ENCODE data around the gene OR2K2. TPM values are rescaled to one million over a fixed set of nuclear protein-coding genes. Genes with fewer than 3 reads are reported as not detected.
A peak's percentile ranks its signal among the peaks of the same experiment; 100 is the strongest.
"Not testable (repeated sequence)": the region's sequence is repeated elsewhere in the genome, so short reads cannot be mapped to it uniquely, and the experiment has no call there.

Gene OR2K2
- polyA plus RNA-seq, 1 donor from 2014 or later = not detected

DNA sequence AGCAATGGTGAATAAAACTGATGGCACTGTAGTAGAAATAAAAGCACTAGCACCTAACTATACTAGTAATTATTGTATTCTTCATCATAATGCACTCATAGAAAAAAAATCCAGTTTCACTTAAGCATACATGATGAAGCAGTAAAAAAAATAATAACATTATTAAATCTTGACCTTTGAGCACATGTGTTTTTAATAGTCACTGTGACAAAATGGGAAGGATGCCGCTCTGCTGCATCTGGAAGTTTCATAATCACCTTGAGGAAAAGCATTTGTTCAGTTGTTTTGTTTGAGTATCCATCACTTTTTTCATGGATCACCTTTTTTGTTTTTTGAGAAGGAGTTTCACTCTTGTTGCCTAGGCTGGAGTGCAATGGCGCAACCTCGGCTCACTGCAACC is 13.2 kb downstream of the OR2K2 start:
- no peak overlapping the region for H3K4me3 Mint-ChIP-seq
- H3K4me1 Mint-ChIP-seq = peaks cover 0 to 3% (median 0%) of the 10 kb centered on the region in 3 donors
- peaks cover 4 to 13% (median 6%) of the 10 kb centered on the region in 3 donors for H3K9me3 Mint-ChIP-seq
- peaks cover 1% of the 10 kb centered on the region for H3K27me3 Mint-ChIP-seq
- no peak overlapping the region for H3K27ac Mint-ChIP-seq
- H3K36me3 Mint-ChIP-seq = no peaks in the 10 kb centered on the region

DNA sequence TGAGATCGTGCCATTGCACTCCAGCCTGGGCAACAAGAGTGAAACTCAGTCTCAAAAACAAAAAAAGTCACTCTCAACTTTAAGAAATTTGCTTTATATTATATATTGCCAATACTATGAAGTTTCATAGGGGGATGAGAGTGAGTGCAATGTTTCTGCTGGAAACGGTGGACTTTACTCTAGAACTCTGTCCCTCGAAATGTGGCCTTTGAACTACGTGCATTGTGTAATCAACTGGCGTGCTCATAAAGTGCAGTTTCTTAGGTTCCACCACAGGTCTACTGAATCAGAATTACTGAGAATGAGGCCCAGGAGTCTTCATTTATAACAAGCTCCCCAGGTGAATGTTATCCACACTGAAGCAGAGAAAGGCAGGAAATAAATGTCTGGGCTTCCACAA is 24.1 kb downstream of the OR2K2 start:
- no peaks in the 10 kb centered on the region for H3K27me3 Mint-ChIP-seq
- no peak overlapping the region for H3K4me3 Mint-ChIP-seq
- no peak overlapping the region for H3K27ac Mint-ChIP-seq
- no peaks in the 10 kb centered on the region for H3K4me1 Mint-ChIP-seq
- peaks cover 1% of the 10 kb centered on the region for H3K36me3 Mint-ChIP-seq
- H3K9me3 Mint-ChIP-seq = peaks cover 0 to 2% (median 2%) of the 10 kb centered on the region in 3 donors

DNA sequence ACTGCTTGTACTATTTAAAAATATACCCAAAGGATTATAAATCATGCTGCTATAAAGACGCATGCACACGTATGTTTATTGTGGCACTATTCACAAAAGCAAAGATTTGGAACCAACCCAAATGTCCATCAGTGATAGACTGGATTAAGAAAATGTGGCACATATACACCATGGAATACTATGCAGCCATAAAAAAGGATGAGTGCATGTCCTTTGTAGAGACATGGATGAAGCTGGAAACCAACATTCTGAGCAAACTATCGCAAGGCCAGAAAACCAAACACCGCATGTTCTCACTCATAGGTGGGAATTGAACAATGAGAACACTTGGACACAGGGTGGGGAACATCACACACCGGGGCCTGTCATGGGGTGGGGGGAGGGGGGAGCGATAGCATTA is 26.0 kb downstream of the OR2K2 start:
- H3K36me3 Mint-ChIP-seq, H3K27me3 Mint-ChIP-seq: not testable (repeated sequence)

DNA sequence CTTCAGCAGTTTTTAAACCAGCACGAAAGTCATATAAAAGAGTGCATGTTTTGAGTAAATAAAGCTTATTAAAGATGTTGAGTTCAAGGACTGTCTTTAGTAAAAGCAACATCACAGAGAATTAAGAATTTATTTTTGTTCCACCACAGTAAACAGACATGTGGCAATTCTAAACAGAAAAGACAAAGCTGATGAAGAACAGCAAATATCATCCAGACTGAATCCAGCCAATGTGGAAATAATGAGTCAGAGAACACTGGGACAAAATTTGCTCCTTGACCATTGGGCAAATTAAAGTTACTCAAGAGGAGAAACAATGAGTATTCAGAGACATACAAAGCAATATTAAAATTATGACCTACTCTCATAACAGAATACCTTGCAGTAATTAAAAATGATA is 28.8 kb downstream of the OR2K2 start:
- Mint-ChIP-seq H3K4me3 (no peak overlapping the region), H3K9me3 (peaks cover 0 to 2% (median 0%) of the 10 kb centered on the region in 3 donors), H3K4me1 (no peaks in the 10 kb centered on the region), H3K27ac (no peak overlapping the region), H3K36me3 (no peaks in the 10 kb centered on the region), H3K27me3 (peaks cover 9% of the 10 kb centered on the region)

More for the DNA sequence above, 26.0 kb downstream of the OR2K2 start:
- not testable (repeated sequence) for H3K27ac Mint-ChIP-seq, H3K9me3 Mint-ChIP-seq, H3K4me1 Mint-ChIP-seq, H3K4me3 Mint-ChIP-seq

DNA sequence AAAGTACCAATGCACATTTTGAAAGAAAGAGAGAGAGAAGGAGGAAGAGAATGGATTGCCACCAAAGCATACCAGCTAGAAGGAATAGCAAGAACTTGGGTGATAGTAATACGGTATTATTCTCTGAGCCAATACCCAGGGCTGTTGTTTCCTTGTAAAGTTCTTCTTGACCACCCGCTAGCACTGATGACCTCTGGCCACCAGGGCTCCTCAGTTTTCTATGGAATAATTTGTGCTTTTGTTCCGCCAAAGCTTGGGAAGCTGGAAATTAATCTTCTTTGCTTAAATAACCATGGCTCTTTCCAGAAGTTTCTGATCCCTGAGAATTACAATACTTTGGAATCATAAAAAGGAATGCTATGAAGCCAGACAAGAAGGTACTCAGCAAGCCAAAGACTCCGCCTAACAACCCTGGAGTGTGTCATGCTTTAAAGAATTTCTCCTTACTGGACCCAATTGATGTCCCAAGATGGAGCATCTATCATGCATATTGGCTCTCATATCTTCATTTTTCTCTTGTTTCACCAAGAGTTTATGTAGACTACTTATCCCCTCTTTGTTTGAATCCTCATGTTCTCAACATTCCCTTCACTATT is 29.8 kb downstream of the OR2K2 start:
- H3K27me3 Mint-ChIP-seq = peaks cover 9% of the 10 kb centered on the region
- no peak overlapping the region for H3K27ac Mint-ChIP-seq
- peaks cover 0 to 2% (median 0%) of the 10 kb centered on the region in 3 donors for H3K9me3 Mint-ChIP-seq
- no peaks in the 10 kb centered on the region for H3K36me3 Mint-ChIP-seq
- H3K4me3 Mint-ChIP-seq = no peak overlapping the region
- no peaks in the 10 kb centered on the region for H3K4me1 Mint-ChIP-seq

DNA sequence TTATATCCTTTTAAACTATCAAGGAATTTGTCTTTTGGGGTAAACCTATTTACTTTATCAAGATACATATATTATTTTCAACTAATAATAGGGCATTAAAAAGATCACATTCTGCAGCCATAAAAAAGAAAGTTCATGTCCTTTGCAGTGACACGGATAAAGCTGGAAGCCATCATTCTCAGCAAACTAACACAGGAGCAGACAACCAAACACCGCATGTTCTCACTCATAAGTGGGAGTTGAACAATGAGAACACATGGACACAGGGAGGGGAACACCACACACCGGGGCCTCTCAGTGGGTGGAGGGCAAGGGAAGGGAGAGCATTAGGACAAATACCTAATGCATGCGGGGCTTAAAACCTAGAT is 30.4 kb downstream of the OR2K2 start:
- not testable (repeated sequence) for H3K4me3 Mint-ChIP-seq, H3K4me1 Mint-ChIP-seq, H3K9me3 Mint-ChIP-seq, H3K27ac Mint-ChIP-seq, H3K27me3 Mint-ChIP-seq, H3K36me3 Mint-ChIP-seq

DNA sequence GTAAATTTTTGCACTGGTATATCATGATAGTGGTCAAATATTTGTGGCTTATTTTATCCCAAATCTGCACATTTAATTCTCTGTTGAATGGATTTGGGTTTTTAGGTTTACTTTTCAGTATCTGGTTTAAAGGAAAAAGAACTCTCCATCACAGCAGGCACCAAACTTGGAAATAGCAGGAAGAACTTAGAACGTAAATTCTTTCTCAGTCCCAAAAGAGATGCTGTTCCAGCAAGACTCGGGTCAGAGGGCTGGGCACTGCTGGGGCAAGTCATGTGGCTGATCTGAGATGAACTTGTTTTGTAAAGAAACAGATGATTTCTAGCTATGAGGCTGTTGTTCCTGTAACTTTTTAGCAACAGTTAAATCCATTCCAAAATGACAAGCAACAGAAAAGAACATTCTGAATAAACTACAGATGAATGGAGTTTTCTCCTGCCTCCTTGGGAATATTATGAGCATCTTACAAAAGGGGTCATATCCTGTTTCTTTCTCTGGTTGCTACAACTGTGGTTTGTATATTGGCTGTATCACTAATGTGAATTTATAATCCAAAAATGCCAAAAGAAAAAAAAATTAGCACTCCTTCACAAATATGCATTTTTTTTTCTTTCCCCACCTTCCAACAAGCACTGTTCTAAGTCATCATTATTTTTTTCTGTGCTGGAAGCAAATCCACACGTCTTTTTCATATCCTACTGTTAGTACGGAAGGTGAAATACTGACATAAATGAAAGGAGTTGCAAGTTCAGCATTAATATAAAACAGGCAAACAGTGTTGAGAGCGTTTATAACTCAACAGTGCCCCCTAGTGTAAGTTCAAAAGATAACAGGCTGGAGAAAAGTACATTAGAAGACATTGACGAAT is 31.1 kb downstream of the OR2K2 start:
- Mint-ChIP-seq H3K4me3 (no peak overlapping the region), H3K27me3 (peaks cover 9% of the 10 kb centered on the region), H3K36me3 (no peaks in the 10 kb centered on the region), H3K27ac (peak overlapping the region in 1 of 3 donors; percentile 3), H3K9me3 (peaks cover 0 to 2% (median 0%) of the 10 kb centered on the region in 3 donors), H3K4me1 (no peaks in the 10 kb centered on the region)

DNA sequence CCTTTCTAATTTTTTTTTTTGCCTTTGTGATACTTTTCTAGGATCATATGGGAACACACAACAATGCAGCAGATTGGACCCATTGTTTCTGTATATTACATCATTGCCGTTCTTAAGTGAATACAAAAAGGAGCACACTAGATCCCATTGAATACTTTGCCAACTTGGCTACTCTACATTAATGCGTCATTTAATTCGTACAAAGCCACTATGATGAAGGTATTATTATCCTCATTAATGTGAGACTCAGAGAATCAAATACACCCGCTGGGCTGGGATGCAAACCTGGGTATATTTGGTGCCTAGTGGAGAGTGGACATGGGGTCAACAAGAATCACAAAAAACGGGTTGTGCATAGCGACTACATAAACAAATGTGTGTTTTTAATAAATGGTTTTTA is 31.9 kb downstream of the OR2K2 start:
- Mint-ChIP-seq H3K4me3 (no peak overlapping the region), H3K27ac (no peak overlapping the region), H3K9me3 (peaks cover 0 to 2% (median 0%) of the 10 kb centered on the region in 3 donors), H3K27me3 (peaks cover 9% of the 10 kb centered on the region), H3K4me1 (no peaks in the 10 kb centered on the region), H3K36me3 (no peaks in the 10 kb centered on the region)

DNA sequence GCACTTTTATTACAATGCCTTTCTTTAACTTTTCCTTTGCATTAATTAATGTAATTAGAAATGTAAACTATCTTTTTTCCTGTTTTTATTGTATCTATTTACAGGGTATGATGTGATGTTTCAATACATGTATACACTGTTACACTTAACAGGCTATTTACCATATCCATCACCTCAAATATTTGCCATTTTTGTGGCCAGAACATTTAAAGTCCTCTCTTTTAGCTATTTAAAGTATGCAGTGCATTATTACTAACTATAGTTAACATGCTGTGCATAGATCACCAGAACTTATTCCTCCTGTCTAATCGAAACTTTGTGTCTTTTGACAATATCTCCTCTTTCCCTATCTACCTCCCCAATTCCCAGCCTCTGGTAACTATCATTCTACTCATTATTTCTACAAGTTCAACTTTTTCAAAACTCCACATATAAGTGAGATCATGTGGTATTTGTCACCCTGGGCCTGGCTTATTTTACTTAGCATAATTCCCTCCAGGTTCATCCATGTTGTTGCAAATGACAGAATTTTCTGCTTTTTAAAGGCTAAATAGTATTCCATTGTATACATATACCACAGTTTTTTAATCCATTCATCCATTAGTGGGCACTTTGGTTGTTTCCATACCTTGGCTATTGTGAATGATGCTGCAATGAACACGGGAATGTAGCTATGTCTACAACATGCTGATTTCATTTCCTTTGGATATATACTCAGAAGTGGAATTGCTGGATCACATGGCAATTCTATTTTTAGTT is 32.8 kb downstream of the OR2K2 start:
- Mint-ChIP-seq H3K4me1 (no peaks in the 10 kb centered on the region), H3K27me3 (peaks cover 9% of the 10 kb centered on the region), H3K27ac (no peak overlapping the region), H3K36me3 (no peaks in the 10 kb centered on the region), H3K4me3 (no peak overlapping the region), H3K9me3 (peaks cover 0 to 2% (median 0%) of the 10 kb centered on the region in 3 donors)

DNA sequence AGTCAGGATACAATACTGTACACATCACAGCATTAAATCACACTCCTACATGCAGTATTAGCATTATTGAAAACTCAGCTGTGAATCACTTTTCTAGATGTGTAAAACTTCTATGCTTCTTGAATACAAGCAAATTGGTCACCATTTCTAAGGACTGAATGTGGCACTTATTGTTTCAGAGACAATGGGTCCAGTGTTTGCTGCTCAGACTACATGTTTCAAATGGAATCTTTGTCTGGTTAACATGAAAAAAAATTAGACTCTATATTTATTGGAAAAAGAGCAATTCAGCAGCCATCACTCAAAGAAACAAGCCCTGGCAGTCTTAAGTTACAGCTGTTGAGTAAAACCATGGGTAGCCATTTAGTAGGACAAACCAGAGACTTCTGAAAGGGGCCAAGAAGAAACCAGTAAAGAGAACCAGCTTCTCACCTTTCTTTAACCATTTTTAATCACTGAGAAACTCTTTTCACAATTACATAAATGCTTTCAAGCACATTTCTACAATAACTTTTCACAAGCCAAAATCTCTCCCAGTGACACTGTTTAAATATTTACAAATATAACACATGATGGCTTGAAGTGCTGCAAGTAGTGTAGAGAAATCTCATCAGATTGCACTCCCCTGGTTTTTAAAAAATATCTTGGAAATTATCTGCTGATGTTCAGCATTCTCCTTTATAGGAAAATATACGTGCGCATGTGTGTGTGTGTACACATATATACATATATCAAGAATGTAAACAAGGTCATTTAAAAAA is 35.2 kb downstream of the OR2K2 start:
- Mint-ChIP-seq H3K4me1 (no peaks in the 10 kb centered on the region), H3K9me3 (peaks cover 0 to 2% (median 0%) of the 10 kb centered on the region in 3 donors), H3K36me3 (no peaks in the 10 kb centered on the region), H3K27ac (no peak overlapping the region), H3K27me3 (peaks cover 4% of the 10 kb centered on the region), H3K4me3 (no peak overlapping the region)

DNA sequence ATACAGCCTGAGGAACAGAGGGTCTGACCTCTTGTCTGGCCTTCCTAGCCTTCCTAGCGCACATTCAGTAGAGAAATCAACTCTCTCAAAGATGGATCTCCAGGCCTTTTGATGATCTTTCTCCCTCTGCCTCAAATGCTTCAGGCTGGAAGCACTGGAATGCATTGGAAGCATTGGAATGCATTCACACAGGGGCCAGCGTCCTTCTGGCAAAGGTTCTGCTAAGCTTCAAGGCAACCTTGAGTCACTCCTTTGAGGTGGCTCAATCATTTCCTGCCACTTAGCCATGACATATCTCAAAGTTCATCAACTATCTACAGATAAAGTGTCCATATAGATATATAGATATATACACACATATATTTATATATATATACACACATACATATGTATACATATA is 42.9 kb downstream of the OR2K2 start:
- peaks cover 0 to 6% (median under 1%) of the 10 kb centered on the region in 3 donors for H3K9me3 Mint-ChIP-seq
- no peak overlapping the region for H3K4me3 Mint-ChIP-seq
- peaks cover 5% of the 10 kb centered on the region for H3K27me3 Mint-ChIP-seq
- no peaks in the 10 kb centered on the region for H3K36me3 Mint-ChIP-seq
- no peak overlapping the region for H3K27ac Mint-ChIP-seq
- H3K4me1 Mint-ChIP-seq = no peaks in the 10 kb centered on the region

DNA sequence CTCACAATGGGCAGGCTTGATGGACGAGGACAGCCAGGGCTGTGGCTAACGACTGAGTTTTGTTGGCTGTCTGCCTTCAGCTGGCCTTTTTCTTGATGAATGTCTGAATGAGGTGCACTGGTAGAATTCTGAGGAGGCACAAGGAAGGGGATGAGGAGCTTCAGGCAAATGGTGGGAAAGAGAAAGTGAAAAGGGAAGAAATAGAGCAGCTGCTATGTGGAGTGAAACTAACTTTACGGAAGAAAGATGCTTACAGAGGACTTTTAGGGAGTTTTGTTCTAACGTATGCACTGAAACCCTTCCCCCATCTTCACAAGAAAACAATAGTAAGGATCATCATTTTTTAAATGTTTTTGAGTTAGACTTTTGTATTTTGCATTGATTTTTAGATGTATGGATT is 45.3 kb downstream of the OR2K2 start:
- H3K27me3 Mint-ChIP-seq = peaks cover 5% of the 10 kb centered on the region
- H3K9me3 Mint-ChIP-seq = peaks cover 3 to 6% (median 4%) of the 10 kb centered on the region in 3 donors
- no peak overlapping the region for H3K27ac Mint-ChIP-seq
- H3K36me3 Mint-ChIP-seq = no peaks in the 10 kb centered on the region
- no peaks in the 10 kb centered on the region for H3K4me1 Mint-ChIP-seq
- no peak overlapping the region for H3K4me3 Mint-ChIP-seq

DNA sequence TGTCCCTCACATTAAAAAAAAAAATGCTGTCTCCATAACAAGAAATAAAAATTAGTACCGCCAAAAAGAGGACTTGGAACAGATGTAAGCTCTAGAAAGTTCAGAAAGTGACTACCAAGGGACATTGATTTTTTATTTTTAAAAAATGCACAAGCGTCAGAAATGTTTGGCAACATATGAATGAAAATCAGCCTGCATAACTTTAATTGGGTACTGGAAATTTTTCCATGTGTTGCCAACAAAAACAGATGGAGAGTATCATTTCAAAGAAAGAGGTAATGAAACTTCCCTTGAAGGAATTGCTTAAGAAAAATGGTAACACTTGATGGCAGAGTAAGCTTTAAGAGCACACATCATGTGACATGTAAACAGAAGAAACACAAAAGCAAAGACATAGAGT is 47.2 kb downstream of the OR2K2 start:
- Mint-ChIP-seq H3K4me1 (no peaks in the 10 kb centered on the region), H3K27ac (no peak overlapping the region), H3K27me3 (peaks cover 3% of the 10 kb centered on the region), H3K36me3 (no peaks in the 10 kb centered on the region), H3K9me3 (peaks cover 3 to 4% (median 4%) of the 10 kb centered on the region in 3 donors), H3K4me3 (no peak overlapping the region)

DNA sequence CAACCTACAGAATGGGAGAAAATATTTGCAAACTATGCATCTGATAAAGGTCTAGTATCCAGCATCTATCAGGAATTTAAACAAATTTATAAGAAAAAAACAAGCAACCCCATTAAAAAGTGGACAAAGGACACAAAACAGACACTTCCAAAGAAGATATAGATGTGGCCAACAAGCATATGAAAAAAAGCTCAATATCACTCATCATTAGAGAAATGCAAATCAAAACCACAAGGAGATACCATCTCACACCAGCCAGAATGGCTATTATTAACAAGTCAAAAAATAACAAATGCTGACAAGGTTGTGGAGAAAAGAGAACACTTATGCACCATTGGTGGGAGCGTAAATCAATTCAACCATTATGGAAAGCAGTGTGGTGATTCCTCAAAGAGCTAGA is 49.2 kb downstream of the OR2K2 start:
- H3K36me3 Mint-ChIP-seq, H3K27ac Mint-ChIP-seq, H3K27me3 Mint-ChIP-seq, H3K9me3 Mint-ChIP-seq, H3K4me1 Mint-ChIP-seq, H3K4me3 Mint-ChIP-seq: not testable (repeated sequence)
